Adrenal gland (tissue), 12 donors: Measurements from ENCODE around the gene HEG1. TPM values are rescaled to one million over a fixed set of nuclear protein-coding genes. Genes with fewer than 3 reads are reported as not detected.
"Not testable (repeated sequence)": the region's sequence is repeated elsewhere in the genome, so short reads cannot be mapped to it uniquely, and the experiment has no call there.

Source experiments
- DNase-seq, 7 donors: peaks; one replicate each; pipeline ENCODE4 v3.0.0-alpha.2; 2019 to 2020
- H3K27ac ChIP-seq, 5 donors: fragments of 200-600 bp; sonication (generic) in 4 of 5; 1 replicate in 3 of 5; 2 replicates in 2 of 5; pipeline versions ENCODE4 v1.5.1 to v1.8.0; 2016 to 2020; ENCODE audit warnings: mild to moderate bottlenecking in 1 of 5
- H3K27me3 ChIP-seq: fragments of 200-600 bp; 2 replicates; pipeline ENCODE4 v1.8.0; 2021
- H3K36me3 ChIP-seq, 2 donors: fragments of 200-600 bp; replicated peaks in 1 of 2; 1 replicate in 1 of 2; 2 replicates in 1 of 2; pipeline versions ENCODE4 v1.5.1 to v1.8.0; 2018 to 2022
- H3K4me1 ChIP-seq, 2 donors: fragments of 200-600 bp; replicated peaks in 1 of 2; 1 replicate in 1 of 2; 2 replicates in 1 of 2; pipeline versions ENCODE4 v1.5.1 to v1.8.0; 2018 to 2021
- H3K4me3 ChIP-seq, 4 donors: fragments of 200-600 bp; sonication (generic) in 3 of 4; one replicate each; pipeline ENCODE4 v1.5.1; 2016 to 2018
- H3K9me3 ChIP-seq, 3 donors: fragments of 200-600 bp; sonication (generic) in 1 of 3; replicated peaks in 1 of 3; 1 replicate in 2 of 3; 2 replicates in 1 of 3; pipeline versions ENCODE4 v1.5.1 to v1.8.0; 2016 to 2021
- CTCF ChIP-seq, 6 experiments: fragments of 450-650 bp in 4 of 6; fragments of 200-600 bp in 2 of 6; sonication (generic) in 1 of 6; IDR thresholded peaks; 1 replicate in 5 of 6; 2 replicates in 1 of 6; pipeline versions ENCODE4 v1.5.1 to v1.8.0; 2016 to 2021; ENCODE audit warnings: antibody characterized with exemption in 6 of 6, mild to moderate bottlenecking in 2 of 6, moderate library complexity in 1 of 6
- POLR2A ChIP-seq, 2 donors: fragments of 450-650 bp; IDR thresholded peaks; one replicate each; pipeline ENCODE4 v1.6.1; 2017; ENCODE audit warnings: antibody characterized with exemption in 2 of 2, mild to moderate bottlenecking in 2 of 2, moderate library complexity in 1 of 2
- WGBS, 4 donors: extraction: QIAGEN DNeasy Blood & Tissue Kit in 2 of 4; methylation state at CpG; one replicate each; pipeline versions ENCODE4 v1.1.5 to v1.1.7; 2013 to 2017; 5-methylcytosine and 5-hydroxymethylcytosine counted together
- intact Hi-C, 2 donors: fragments of 100-400 bp; cut with DNase I; formaldehyde crosslinking; loops; one replicate each; pipeline versions ENCODE4 v1.14.1 to v1.15.0; 2022 to 2023
- polyA plus RNA-seq, 3 donors: library from polyadenylated mRNA; stranded (reverse); fragments of 200-250 nt in 2 of 3; fragments of 350-450 nt in 1 of 3; fragmentation: Illumina TruSeq in 1 of 3; extraction: RNeasy Lipid Tissue Mini Kit (QIAGEN cat#74804) in 1 of 3; gene quantifications; one replicate each; pipeline ENCODE4 v1.2.3, GENCODE V29; 2013 to 2014
- total RNA-seq, 9 donors: library from RNA; depleted of rRNA in 4 of 9; stranded (reverse); fragments of >200 nt in 4 of 9; fragments of 120-200 nt in 1 of 9; fragmentation: NEBNext Ultra II Directional in 1 of 9; extraction: Animal tissue kit (Norgen Biotek cat#: 25700) in 1 of 9; gene quantifications; one replicate each; pipeline versions ENCODE4 v1.1.0 to v1.2.4, GENCODE V29; 2013 to 2023
- donor health status: healthy with polysubstance abuse.
- donor health status: Bipolar disorder and iron deficiency.
- donor health status: DM: yes; HTN: yes; CAD: no.
- donor health status: DM: no; HTN: no; CAD: no.
- donor health status: DM: no; HTN: no; CAD: no.
- donor health status: DM: yes; HTN: yes; CAD: no.

Gene HEG1
- total and polyA plus RNA-seq, 12 donors = 5.7 to 107 (median 37.9) TPM

- no peak for TF ChIP-seq CTCF (IDR thresholded peaks at IDR 0.05)
- TF ChIP-seq POLR2A (IDR thresholded peaks at IDR 0.05) = no peak
- no peak for DNase-seq
- Histone ChIP-seq H3K4me1 (peaks cover 0 to 4% of the 10 kb centered on the region in 2 donors), H3K4me3 (no peak overlapping the region), H3K27me3 (no peaks in the 10 kb centered on the region), H3K36me3 (no peaks in the 10 kb centered on the region), H3K27ac (no peak overlapping the region), H3K9me3 (no peaks in the 10 kb centered on the region)
- 83 to 84% (median 84%) methylated on average over 10 of the region's 10 CpGs for WGBS, 4 donors
- intact Hi-C loops = no loop called here
These were observed 28.0 kb upstream of the HEG1 start for GRCh38 chr3:125083776-125084175.

- H3K9me3 ChIP-seq, H3K4me3 ChIP-seq, H3K4me1 ChIP-seq, H3K36me3 ChIP-seq, intact Hi-C loops, H3K27ac ChIP-seq, H3K27me3 ChIP-seq, DNase-seq: not testable (repeated sequence)
- WGBS, 4 donors = 74 to 86% (median 81%) methylated on average over 4 of the region's 4 CpGs
These were observed 26.5 kb upstream of the HEG1 start for GRCh38 chr3:125082339-125082738.

DNA sequence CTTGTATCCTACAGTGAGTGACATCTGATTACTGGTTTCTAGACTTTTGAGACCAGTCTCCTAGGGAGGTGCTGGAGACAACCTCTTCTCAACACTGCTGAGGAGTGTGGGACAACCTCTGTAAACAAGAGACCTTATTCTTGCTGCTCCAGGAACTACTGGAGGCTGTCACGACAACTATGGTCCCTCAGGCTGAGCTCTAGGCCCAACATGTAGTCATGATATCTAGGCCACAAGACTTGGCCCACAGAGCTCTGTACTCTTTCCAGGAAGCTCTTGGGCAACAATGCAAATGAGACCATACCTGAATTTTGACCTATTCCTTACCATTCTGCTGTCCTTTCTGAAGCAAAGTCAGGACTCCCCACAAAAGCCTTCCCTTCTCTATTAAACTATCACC is 24.3 kb upstream of the HEG1 start:
- Histone ChIP-seq H3K9me3 (no peaks in the 10 kb centered on the region), H3K27ac (peak overlapping the region in 1 of 5 donors; percentile 59), H3K36me3 (no peaks in the 10 kb centered on the region), H3K27me3 (no peaks in the 10 kb centered on the region), H3K4me1 (peaks cover 0 to 4% of the 10 kb centered on the region in 2 donors), H3K4me3 (no peak overlapping the region)
- DNase-seq = no peak
- no peak for TF ChIP-seq CTCF (IDR thresholded peaks at IDR 0.05)
- TF ChIP-seq POLR2A (IDR thresholded peaks at IDR 0.05) = no peak
- WGBS, 4 donors = 90 to 100% (median 98%) methylated on average over 1 of the region's 1 CpG
- intact Hi-C loops = no loop called here

DNA sequence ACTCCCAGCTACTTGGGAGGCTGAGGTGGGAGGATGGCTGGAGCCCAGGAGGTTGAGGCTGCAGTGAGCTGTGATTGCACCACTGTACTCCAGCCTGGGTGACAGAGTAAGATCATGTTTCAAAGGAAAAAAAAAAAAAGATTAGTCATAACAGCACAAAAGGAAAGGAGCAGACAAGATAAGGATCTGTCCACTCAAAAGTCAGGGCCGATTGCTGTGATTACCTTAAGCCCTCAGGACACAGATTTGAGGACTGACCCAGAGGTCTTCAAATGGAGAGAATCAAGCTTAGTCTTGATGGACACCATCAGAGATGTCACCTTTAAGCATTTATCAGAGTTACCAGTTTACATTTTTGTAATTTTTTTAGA is 23.9 kb upstream of the HEG1 start:
- peak in 6 of 7 donors; percentile 51 to 72 (median 58) for DNase-seq
- 14 to 45% (median 29%) methylated on average over 1 of the region's 1 CpG for WGBS, 4 donors
- Histone ChIP-seq H3K36me3 (no peaks in the 10 kb centered on the region), H3K27ac (peak overlapping the region in 1 of 5 donors; percentile 59), H3K9me3 (no peaks in the 10 kb centered on the region), H3K4me3 (no peak overlapping the region), H3K4me1 (peaks cover 0 to 4% of the 10 kb centered on the region in 2 donors), H3K27me3 (no peaks in the 10 kb centered on the region)
- intact Hi-C loops = no loop called here
- TF ChIP-seq CTCF (IDR thresholded peaks at IDR 0.05) (no peak), POLR2A (IDR thresholded peaks at IDR 0.05) (no peak)

DNA sequence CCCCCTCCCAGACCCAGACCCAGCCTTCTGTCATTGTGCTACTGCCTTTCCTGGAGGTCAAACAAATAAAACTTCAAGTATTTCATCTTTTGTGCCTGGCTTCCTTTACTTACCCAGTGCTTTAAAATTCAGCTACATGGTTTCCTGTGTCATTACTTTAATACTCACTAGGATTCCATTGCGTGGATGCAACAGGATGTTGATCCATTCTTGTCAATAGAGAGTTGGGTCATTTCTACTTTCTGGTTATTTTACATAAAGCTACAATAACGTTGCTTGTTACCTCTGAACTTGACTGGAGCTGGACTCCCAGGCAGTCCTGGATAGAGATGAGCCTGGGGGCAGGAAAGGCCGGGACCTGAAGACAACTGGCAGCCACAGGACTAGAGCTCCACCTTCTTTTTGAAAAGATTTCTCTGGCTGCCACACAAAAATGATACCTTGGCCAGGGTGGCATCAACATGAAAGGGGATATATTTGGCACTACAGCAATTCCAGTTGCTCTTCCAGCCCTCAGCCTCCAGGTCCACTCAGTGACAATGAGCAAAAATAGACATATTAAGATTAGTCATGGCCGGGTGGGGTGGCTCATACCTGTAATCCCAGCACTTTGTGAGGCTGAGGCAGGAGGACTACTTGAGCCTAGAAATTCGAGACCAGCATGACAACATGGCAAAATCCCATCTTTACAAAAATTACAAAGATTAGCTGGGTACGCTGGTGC is 23.3 kb upstream of the HEG1 start:
- intact Hi-C loops = no loop called here
- H3K4me1 ChIP-seq = peaks cover 0 to 4% of the 10 kb centered on the region in 2 donors
- H3K36me3 ChIP-seq = no peaks in the 10 kb centered on the region
- no peak for DNase-seq
- H3K4me3 ChIP-seq = no peak overlapping the region
- peak overlapping the region in 1 of 5 donors; percentile 24 for H3K27ac ChIP-seq
- 84 to 90% (median 87%) methylated on average over 6 of the region's 6 CpGs for WGBS, 4 donors
- no peaks in the 10 kb centered on the region for H3K27me3 ChIP-seq
- TF ChIP-seq CTCF (IDR thresholded peaks at IDR 0.05) (no peak), POLR2A (IDR thresholded peaks at IDR 0.05) (no peak)
- no peaks in the 10 kb centered on the region for H3K9me3 ChIP-seq
